ENCODE data around the gene DOK5.
A peak's percentile ranks its signal among the peaks of the same experiment; 100 is the strongest.
"Not testable (repeated sequence)": the region's sequence is repeated elsewhere in the genome, so short reads cannot be mapped to it uniquely, and the experiment has no call there.

DOK5 gene

DNA sequence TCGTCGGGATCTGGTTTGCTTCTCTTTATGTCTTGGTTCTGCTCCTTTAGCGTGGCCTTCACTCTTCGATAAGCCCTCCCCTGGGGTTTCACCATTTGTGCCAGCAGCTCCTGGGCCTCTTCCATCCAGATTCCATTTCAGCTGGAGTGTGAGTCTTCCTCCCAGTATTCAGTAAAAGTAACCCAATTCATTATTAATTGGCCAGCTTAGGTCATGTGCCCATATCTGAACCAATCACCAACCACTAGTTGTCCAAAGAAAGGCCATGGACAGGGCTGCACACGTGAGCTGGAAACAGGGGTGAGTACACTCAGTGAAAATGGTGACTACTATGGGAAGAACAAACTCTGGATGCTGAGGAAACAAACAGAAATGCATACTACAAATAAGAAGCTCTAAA lies 2.8 kb upstream of the DOK5 start:
- no peak for DNase-seq (ENCODE audit: low spot score)

- no peak for DNase-seq (ENCODE audit: low spot score)
These were observed 2.1 kb upstream of the DOK5 start for GRCh38 chr20:54473340-54473739.

DNA sequence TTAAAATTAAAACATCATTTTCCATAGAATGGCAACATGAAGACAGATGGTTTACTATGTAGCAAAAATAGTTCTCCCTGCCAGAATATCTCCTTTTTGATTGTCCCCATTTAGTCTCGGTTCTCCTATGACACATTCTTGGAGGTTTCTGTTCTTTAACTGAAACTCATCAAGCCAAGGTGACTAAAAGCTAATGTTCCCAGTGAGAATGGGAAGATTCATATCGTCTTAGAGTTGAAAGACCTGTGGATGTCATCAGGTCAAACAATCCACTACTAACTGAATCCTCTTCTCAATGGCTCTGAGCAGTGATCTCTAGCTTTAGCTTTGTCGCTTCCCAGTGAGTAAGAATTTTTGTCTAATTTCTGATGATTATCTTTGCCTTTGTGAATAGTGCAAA lies 1.3 kb upstream of the DOK5 start:
- DNase-seq (ENCODE audit: low spot score) = no peak

- DNase-seq (ENCODE audit: low spot score) = peak; percentile 16
These were observed 527 bp upstream of the DOK5 start for GRCh38 chr20:54474866-54475265.

GRCh38 chr20:54476169-54477009 lies 996 bp downstream of the DOK5 start:
- no peak for DNase-seq (ENCODE audit: low spot score)

GRCh38 chr20:54477191-54477955 lies 2.0 kb downstream of the DOK5 start:
- DNase-seq (ENCODE audit: low spot score) = no peak

- DNase-seq (ENCODE audit: low spot score) = peak; percentile 22
These were observed 3.9 kb downstream of the DOK5 start for GRCh38 chr20:54479138-54479906.

GRCh38 chr20:54479937-54480336 lies 4.5 kb downstream of the DOK5 start:
- not testable (repeated sequence) for DNase-seq (ENCODE audit: low spot score)

DNA sequence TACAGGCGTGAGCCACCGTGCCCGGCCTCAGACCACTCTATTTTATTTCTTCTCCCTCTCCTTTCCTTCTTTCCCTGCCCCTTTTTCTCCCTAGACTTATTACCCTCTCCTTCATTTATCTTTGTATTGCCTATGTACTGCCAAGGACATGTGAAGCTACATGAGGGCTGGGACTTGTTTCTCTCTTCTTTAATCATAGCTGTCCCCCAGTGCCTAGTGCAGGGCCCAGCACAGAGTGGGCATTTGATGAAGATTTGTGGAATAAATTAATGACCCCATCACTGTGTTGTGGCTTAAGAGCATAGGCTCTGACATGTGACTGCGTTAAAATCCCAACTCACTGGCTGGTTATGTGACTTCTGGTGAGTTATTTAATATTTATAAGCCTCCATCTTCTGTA lies 6.0 kb downstream of the DOK5 start:
- DNase-seq (ENCODE audit: low spot score) = no peak

DNA sequence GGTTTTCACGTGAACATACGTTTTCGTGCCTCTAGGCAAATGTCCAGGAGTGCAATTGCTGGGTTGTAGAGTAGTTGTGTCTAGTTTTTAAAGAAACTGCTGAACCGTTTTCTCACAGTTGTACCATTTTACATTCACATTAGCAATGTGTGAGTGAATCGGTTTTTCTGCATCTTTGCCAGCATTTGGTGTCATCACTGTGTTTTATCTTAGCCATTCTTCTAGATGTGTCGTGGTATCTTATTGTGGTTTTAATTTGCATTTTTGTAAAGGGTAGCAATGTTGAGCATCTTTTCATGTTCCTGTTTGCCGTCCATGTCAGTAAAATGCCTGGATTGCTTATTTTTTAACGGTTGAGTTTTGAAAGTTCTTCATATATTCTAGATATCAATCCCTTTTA lies 10.2 kb downstream of the DOK5 start:
- DNase-seq (ENCODE audit: low spot score) = no peak

- no peak for DNase-seq (ENCODE audit: low spot score)
These were observed 11.2 kb downstream of the DOK5 start for GRCh38 chr20:54486585-54486984.

DNA sequence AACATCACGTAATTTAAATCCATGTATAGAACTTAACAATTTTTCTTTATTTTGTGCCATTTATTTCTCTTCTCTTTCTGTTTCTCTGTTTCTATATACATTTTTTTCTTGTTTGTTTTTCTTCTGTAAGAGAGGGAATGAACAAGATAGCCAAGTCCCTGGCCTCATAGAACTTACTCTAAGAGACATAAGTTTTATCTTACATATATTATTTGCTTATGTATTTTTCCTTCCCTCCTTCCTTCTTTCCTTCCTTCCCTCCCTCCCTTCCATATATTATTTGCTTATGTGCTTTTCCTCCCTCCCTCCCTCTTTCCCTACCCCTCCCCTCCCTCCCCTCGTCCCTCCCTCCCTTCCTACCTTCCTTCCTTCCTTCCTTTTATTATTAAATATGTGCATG lies 13.0 kb downstream of the DOK5 start:
- no peak for DNase-seq (ENCODE audit: low spot score)

GRCh38 chr20:54491506-54491905 lies 16.1 kb downstream of the DOK5 start:
- no peak for DNase-seq (ENCODE audit: low spot score)

DNA sequence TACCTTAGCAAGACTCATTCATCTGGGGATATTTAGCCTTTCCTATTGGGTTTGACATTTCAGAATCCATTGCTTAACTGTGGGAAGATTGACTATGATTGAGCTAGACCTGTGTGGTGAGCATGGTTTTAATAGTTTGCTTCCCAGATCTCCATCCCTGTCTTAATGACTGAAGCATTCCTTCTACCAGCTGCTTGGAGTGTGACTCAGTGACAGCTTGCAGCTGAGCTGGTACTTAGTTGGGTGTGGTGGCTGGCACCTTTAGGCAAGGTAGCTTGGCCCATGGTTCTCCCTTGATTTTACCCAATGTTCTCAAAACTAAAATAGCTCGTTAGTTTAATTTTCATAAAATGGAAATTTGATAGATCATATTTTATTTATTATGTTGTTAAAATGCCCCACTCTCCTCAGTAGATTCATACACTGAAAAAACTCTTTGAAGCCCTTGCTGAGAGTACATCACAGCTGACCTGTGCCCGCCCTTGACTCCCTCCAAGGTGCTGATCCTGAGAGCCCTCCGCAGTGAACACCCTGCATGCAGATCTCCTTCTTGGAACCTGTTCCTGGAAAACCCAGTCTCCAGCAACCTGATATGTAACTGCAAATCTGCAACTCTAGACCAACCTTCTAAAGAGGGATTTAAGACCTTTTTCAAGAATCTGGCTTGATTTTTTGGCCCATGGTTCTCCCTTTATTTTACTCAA lies 19.1 kb downstream of the DOK5 start:
- DNase-seq (ENCODE audit: low spot score) = peak; percentile 38

DNA sequence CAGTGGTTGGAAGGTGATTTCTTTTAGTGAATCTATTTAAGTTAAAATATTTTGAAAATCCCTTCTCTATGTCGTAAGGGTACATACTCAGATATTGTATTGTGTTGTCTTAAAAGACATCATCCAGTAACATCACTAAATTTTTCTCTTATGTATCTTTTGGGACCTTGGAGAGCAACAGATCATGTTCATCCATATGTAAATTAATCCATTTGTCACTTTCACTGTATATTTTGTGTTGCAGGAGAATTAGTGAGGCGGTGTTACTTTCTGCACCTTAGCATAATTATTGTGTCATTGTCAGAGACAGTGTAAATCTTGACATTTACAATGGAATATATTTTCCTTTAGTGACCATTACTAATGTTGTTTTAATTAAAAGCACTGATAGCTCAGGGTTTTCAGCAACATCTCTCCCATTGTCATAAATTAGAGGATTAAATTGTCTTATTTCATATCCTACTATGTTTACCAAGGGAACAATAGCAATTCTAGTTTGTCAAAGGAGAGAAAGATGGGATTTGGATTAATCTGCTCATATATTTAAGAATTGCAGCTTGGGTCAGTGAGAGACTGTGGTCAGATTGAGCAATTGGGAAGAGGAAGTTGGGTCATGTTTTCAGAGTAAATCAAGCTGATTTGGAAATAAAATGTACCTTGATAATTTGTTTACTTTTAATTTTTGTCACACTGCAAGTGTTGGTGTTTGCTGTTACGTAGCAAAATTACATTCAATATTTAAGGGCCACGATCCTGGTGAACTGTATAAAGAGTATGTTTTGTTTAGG lies 22.7 kb downstream of the DOK5 start:
- no peak for DNase-seq (ENCODE audit: low spot score)

- no peak for DNase-seq (ENCODE audit: low spot score)
These were observed 23.7 kb downstream of the DOK5 start for GRCh38 chr20:54499111-54499510.

- peak; percentile 13 for DNase-seq (ENCODE audit: low spot score)
These were observed 26.8 kb downstream of the DOK5 start for GRCh38 chr20:54502179-54502578.

DNA sequence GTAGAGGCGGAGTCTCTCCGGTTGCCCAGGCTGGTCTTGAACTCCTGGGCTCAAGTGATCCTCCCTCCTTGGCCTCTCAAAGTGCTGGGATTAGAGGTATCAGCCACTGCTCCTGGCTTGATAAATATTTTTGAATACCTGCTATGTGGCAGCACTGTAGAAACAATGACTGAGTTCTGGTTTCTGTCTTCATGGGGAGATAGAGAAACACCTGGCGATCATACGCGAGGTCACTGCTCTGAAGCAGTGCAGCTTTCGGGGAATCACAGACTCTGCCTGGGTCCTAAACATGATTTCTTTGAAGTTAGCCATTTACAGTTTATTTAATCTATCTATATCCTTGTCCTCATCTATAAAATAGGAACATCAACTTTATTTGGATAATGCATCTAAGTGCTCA lies 31.2 kb downstream of the DOK5 start:
- no peak for DNase-seq (ENCODE audit: low spot score)

- DNase-seq (ENCODE audit: low spot score) = peak; percentile 19
These were observed 35.2 kb downstream of the DOK5 start for GRCh38 chr20:54510541-54511129.

DNA sequence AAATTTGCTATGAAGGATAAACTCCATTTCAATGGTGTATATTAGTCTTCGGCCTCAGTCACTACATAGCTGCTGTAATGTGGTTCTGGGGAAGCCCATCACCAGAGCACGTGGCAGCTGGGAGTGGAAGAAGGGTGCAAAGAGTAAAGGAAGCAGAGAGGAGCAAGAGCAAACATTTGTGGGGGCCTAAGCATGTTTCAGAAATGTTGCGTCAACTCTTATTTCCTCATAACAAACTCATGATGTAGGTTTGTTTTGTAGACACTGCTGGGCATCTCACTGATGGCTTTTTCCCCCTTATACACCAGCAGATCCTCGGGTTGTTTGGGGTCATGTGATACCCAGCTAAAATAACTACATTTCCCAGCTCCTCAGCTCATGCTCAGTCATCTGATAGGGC lies 37.3 kb downstream of the DOK5 start:
- DNase-seq (ENCODE audit: low spot score) = no peak
